Hepatic stellate cell (primary cell): ENCODE results near the gene DYSF.

Experiments
- DNase-seq: peaks from one replicate; pipeline ENCODE4 v3.0.0; 2011; ENCODE audit warnings: low spot score

DYSF gene

DNA sequence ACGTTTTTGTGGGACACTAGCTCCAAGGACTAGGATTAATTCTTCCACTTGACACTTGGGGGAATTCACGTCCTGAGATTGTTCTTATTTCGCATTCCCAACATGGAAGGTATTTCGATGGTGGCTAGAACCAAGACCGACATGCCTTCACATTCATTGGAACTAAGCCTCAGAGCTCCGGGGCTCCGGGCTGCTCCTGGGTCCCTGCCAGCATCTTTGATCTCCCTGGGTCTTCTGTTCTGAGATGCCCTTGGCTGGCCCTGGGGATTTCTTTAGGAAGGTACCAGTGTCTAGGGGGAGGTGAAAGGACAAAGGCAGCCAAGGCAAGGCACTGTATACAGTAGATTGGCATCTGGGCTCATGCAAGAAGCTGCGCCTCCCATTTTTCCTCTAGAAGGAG, 76.8 kb downstream of the DYSF start:
- no peak for DNase-seq

DNA sequence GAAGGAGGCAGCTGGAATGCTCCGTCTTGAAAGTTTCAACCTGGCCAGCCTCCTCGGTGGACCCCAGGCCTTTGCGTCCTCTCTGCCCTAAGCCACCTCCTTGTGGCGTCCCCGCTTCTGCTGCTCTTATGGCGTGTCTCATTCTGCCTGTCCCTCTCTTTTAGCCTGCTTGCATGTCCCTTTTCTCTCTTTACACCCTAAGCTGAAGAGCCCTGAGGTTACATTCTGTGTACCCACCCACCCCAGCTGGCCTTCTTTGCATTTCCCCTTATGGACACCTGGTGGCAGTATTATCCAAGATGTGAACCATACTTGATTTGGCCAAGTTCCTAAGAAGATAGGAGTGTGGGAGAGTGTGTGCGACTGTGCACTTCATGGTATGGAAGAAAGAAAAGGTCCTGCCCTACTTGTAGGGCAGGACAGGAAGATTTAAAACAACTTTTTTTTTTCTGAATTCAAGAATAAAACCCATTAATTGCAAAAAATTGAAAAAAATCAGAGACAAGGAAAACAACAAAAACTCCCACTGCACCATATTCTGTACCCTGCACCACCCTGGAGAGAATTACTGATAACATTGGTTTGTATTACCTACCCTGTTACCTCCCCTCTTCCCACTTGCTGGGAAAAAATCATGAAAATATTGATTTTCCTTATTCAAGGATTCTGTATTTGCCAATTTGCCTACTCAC, 77.4 kb downstream of the DYSF start:
- peak; percentile 81 for DNase-seq

DNA sequence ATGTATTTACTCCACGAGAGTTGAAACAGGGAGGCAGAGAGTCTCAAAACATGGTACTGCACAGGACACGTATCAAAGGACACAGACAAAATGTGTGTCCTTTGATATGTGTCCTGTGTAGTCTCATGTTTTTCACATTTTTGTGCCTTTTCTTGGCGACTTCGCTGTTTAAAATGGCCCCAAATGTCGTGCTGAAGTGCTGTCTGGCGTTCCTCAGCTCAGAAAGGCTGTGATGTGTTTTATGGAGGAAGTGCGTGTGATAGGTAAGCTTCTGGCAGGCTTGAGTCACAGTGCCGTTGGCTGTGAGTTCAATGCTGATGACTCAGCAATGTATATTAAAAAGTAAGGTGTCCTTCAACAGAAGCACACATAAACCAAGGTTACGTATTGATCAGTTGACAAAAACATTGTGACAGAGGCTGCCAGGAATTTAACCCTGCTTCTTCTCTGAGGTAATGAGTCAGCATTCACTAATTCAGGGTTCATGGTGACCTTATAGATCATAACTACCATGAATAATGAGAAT, 78.2 kb downstream of the DYSF start:
- no peak for DNase-seq

DNA sequence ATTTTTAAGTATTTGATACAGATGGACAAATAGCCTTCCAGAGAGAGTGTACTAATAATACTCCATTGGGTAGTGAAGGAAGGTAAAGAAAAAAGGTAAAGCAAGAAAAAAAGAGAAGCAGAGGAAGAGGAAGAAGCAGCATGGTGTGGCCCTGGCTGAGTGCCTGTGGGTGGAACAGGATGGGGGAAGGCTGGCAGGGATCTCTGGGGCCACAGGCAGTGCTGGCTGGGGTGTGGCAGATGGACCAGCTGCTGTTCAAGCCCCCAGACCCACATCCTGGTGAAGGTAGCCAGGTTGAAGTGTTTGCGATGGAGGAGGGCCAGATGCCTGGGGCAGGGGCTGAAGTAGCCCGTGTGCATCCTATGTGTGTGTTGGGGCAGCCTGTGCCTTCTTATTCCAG, 79.0 kb downstream of the DYSF start:
- DNase-seq, result no peak

DNA sequence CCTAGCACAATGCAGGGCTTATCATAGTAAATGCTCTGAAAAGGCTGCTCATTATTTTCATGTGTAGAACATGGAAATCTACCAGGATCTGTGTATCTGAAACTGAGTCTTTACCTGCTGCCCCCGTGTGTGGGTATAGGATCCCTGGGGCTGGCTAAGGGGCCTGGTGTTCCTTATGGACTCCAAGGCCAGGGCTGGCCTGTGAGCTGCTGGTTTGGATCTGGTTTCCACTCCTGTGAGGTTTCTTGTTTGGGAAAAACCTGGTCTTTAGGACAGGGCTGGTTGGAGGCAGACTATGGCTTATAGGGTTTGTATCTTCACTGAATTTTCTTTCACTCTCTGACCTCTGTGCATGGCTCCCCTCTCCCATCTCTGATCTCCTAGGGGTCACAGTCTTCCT, 80.8 kb downstream of the DYSF start:
- DNase-seq, result no peak

DNA sequence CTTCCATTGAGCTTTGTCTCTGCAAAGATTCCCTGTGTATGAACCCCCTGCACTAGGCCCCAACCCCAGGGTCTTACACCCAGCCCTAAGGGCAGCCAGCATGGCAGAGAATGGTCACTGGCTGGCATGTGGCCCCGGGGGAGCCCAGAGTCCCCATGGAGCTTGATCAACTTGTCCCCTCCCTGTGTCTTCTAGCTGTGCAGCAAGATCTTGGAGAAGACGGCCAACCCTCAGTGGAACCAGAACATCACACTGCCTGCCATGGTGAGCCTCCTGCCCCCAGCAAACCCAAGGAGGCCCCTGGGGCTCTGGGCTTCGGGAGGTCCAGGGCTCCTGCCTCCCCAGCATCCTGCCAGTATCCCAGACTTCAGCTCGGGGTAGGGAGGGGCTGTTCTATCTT, 81.5 kb downstream of the DYSF start:
- no peak for DNase-seq

DNA sequence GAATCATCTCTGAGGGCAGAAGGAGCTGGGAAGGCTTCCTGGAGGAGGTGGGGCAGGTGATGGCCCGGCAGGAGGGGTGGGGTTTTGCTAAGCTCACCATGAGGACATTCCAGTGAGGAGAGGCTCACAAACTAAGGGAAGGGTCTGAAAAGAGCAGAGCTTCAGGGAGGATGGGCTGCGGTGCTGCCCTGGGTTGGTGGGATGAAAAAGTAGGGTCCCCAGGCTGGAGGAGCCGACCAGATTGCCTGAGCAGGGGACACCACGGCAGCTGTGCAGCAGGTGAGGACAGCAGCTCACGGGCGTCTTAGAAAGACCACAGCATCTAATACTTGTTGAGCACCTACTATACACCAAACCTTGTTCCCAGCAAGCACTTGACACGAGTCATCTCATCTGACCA, 82.2 kb downstream of the DYSF start:
- no peak for DNase-seq

DNA sequence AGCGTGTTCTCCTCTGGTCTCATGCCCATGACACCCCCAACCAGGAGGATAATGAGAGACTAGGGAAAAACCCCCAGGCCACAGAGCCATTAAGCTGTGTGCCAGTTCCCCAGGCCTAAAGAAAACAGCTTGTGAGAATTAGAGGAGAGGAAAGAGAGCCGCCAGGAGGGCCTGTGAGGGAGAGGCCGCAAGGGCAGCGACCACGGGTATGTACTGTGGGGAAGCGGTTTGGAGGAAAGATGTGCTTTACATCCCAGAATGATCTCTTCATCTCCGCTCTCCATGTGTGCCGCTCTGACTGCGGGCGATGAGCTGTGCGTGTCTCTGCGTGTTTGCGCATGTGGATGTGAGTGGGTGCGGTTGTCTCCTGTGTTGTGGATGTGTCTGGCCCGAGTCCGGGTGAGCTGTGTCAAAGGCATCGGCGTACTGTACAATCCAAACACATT, 82.9 kb downstream of the DYSF start:
- no peak for DNase-seq

DNA sequence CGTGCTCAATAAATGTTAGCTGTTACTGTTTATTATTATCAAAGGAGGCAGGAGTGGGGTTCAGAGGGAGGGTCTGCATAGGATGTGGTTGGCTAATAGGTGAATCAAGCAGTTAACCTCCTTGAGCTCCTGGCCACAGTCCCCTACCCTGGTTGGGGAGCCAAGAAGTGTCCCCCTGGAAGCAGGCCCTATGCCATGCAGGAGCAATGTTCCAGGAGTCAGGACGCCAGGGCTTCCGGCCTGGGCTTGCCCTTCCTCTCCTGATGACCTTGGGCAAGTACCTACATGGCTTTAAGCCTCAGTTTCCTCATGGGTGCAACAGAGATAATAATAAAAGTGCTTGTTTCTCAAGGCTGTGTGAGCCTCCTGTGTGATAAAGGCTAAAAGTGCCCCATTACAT, 84.9 kb downstream of the DYSF start:
- no peak for DNase-seq

DNA sequence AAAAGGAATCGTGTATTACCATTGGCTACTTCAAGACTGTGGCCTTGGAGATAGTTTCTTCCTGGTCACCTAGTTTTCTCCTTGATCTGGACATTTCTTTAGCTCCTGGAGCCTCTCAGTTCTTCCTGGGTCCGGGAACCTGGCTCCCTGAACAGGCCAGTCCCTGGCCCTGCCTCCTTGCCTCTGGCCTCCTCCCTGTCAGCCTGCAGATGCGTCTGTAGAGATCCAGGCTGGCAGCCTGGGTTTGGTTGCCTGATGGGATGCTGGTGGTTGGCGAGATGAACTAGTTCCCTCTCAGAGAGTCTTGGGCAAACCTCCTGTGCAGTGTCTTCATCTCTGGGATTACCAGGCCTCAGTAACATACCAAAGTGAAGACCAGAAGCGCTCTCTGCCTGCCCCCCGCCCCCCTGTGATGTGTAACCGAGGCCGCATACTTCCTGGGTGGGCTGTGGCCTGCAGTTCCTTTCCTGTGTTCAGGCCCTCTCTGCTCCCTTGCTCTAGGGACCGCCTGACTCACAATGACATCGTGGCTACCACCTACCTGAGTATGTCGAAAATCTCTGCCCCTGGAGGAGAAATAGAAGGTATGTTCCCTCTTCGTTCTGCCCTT, 85.4 kb downstream of the DYSF start:
- no peak for DNase-seq

DNA sequence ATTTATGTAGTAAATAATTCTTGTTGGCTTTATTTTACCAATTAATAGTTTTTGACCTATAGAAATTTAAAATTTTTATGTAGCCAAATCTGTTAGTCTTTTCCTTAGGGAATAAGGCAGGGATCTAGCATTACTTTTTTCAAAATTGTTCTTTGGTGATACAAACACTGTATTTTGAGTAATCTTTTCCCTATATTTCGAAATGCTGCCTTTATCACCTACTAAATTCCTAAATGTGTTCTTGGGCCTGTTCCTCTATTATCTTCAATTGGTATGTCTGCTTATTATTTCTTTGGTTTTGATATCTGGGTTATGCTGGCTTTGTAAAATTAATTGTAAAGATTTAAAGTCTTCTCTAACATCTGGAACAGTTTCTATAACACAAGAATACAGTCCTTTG, 87.5 kb downstream of the DYSF start:
- no peak for DNase-seq

DNA sequence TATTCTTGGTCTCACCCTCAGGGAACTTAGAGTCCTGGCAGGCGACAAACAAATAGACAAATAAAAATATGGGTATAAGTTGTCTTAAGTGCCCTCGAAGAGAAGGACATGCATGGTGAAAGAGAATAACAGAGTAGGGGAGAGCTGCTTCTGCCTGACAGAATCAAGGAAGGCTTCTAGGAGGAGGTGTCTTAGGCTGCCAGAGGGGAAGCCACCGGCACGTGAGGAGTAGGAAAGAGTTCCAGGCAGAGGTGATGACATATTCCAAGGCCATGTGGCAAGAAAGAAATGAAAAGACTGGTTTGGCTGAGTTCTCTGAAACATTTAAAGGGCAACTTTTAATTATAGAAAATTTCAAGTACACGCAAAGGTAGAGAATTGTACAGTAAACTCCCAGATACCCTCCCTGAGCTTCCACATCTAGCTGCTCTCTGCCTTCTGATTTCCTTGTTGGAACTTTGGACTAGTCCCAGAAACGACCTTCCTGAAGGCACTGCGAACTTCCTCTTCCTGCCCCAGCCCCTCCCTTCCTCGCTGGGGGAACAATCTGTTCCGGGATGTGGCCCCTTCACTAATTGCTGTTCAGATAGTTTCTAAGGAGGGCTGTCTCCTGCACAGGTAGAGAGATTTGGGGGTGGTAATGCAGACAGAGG, 91.7 kb downstream of the DYSF start:
- no peak for DNase-seq

DNA sequence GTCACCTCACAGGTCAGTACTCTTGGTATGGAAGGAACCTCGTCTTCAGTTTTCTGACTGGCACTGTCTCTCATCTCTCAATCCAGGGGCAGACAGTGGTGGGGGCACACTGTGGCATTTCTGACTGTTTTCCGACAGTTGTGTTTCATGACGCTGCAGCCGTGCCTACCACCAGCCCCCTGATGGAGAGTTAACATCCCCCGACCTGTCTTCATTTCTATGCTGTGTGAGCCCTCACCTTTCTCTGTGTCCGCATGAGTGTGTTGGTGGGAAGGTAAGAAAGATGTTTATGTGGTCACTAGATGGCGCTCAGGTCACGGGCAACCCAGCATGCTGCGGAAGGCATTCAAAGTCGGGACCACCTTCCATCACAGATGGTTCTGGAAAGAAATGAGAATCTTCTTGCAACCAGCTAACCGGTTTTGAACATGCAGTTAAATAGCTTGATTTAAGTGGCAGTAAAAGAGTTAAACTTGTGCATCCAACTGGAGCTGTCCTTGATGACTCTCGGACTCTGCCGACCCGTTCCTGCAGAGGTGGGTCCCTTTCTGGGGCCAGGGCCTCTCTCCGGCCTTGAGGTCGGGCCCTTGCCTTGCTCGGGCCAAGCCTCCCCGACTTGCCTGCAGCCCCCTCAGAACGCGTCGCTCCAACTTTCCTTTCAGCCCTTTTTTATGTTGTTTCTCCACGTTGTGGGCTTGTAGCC, 92.4 kb downstream of the DYSF start:
- DNase-seq, result peak; percentile 79

DNA sequence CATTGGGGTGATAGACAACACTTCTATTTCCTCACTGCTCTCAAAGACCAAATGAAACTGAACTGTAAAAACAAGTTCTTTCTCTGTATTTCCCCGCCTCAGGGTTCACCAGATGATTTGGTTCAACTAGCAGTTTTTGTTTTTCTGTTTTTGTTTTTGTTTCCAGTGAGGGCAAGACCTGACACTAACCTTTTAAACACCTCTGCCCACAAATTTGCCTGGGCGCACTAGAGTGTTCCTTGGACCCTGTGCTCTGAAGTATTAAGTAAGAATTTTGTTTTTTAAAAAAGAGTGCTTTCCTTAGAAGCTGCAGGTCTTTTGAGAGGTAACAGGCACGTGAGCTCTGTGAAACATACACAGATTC, 92.9 kb downstream of the DYSF start:
- DNase-seq, result no peak

DNA sequence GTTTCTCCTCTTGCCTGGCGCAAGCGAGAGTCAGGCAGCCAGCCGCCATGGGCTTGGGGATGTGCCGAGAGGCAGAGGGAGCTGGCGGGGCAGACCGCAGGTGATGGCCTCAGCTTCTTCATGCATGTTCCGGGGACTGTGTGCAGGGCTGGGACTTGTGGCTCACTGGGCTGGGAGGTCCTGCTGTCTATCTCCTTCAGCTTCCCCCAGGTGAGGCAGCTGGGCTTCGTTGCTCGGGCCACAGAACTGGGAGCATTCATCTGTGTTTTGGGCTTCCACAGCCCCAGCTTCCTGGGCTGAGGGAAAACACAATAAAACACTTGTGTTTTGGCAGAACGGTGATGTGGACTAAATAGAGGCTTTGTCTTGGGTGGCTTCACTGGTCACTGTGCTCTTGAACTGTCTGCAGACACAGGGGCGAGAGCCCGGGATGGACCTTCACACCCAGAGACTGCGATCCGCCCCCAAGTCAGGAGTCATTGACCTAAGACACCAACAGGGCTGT, 93.5 kb downstream of the DYSF start:
- no peak for DNase-seq

DNA sequence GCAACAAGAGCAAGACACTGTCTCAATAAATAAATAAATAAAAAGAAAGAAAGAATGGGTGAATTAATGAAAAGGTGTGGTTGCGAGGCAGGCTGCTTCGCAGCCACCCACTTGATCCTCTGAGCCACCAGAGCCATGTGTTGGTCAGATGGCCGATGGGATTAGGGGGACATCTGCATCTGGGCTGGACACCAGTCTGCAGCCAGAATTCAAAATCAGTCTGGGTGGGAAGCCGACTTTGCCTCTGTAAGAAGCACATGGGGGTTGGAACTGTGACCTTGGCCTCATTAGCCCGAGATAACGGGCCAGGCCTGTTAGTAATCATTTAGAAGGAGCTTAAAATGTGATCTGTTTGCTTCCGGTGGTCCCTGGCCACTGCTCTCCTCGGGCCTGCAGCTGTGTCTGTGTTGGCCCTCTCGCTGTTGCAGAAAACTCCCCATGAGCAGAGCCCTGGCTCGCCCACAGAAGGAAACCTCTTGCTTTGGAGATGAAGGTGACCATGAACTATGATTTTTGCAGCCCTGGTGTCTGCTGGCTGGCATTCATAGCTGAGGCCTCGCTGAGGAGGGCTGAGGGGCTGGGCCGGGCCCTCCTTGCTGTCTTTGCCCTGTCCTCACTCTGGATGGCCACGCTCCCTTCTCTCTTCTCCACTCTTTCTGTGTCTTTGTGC, 94.4 kb downstream of the DYSF start:
- DNase-seq, result no peak

DNA sequence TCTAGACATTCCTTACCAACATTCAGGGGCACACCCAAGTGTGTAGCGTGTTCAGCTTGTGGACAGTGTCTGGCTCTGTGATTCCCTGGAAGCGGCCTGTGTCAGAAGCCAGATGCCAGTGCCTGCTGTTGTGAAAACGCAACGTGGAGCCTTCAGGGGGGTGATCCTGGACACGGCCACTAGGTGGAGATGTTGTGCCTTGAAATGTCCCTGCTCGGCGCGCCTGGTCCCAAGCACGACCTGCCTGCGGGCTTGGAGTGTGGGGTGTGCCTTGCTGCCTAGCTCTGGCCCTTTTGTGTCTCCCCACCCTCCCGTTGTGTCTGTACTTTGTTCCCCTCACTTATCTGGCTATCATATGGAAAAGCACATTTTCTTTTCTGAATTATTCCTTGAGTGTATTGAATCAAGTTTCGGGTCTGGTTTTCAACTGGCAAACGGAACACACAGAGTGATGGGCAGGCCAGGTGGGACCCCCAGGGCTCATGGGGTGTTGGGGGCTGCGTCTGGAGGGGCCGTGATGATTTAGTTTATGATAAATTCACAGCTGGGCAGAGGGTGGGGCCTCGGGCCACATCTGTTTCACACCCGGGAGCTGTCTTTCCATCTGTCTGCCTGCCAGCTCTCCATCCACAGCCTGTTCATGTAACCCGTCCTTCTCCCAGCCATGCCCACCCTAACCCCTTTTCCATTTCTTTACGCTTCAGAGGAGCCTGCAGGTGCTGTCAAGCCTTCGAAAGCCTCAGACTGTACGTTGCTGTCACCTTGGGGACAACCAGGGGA, 95.5 kb downstream of the DYSF start:
- peak; percentile 89 for DNase-seq

DNA sequence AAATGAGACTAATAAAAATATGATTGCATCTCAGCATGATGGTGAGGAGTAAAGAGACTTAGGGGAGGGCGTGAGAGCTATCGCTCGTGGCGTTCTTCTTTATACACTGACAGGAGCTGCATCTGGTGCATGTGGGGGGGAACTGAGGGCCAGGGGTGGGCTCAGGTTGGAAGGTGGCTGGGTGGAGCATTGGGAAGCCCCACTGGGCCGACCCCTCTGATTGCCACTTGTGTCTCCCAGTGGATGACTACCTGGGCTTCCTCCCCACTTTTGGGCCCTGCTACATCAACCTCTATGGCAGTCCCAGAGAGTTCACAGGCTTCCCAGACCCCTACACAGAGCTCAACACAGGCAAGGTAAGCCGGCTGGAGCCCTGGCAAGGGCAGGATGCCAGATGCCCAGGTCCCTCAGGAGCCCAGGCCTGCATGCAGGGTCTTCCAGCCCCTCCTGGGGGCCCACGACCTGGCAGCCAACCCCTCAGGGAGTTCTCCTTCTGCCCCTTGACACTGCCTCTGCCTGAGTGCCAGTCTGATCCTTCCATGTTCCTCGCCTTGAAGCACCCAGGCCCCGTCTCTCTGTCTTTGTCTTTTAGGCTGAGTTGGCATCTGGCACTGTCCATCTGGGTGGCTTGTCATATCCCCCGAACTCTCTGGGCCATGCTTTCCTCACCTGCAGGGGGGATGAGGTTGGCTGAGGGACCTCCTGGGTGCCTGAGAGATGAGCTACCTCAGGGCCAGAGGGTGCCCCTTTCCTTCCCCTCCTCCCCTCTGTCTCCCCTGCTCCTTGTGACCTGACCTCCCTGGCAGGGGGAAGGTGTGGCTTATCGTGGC, 97.7 kb downstream of the DYSF start:
- DNase-seq, result no peak

DNA sequence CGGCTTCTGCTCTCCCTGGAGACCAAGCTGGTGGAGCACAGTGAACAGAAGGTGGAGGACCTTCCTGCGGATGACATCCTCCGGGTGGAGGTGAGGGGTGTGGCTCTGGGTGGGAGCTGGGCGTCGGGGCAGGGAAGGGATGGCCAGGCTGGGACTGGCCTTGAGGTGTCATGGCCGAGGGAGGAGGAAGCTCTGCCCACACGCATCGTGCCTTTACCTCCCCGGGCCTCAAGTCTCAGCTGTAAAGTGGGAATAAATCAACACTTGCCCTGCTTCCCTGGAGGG, 98.2 kb downstream of the DYSF start:
- no peak for DNase-seq

DNA sequence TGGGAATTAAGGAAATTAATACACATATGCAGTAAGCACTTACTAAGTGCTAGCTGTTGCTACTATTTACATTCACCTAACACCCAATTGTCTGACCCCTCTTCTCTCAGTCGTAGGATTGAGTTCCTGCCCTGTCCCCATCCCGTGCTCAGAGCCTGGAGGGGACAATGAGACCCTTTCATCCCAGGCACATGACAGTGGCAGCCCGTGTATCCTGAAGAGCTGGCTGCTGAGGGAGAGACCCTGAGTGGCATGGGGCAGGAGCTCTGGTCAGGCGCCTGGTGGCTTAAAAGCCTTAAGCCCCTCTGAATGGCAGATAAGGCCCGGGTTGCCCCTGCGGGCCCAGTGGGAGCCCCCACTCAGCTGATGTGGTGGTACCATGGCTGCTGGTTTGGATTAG, 99.0 kb downstream of the DYSF start:
- no peak for DNase-seq

DNA sequence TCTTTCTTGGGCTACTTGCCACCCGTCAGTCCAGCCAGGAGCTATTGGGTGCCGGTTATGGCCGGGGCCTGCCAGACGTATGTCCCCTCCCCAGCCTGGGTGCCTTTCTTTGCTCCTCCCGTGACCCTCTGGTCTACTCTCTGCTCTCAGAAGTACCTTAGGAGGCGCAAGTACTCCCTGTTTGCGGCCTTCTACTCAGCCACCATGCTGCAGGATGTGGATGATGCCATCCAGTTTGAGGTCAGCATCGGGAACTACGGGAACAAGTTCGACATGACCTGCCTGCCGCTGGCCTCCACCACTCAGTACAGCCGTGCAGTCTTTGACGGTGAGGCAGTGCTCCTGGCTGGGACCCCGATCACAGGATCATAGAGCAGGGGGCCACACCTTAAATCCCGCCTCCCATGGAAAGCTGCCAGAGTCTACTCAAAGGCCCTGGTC, 99.5 kb downstream of the DYSF start:
- DNase-seq, result no peak
